Stimulated activated CD8-positive, alpha-beta memory T cell treated with anti-CD3 and anti-CD28 coated beads, Interleukin-7, amount 100 ng/mL, for 4 hours (primary cell): ENCODE measurements around the gene MYBPH.

Experiments used
- DNase-seq, 2 donors: peaks; one replicate each; pipeline ENCODE4 v3.0.0-alpha.2; 2020; ENCODE audit warnings: low read depth in 2 of 2

Gene MYBPH

DNA sequence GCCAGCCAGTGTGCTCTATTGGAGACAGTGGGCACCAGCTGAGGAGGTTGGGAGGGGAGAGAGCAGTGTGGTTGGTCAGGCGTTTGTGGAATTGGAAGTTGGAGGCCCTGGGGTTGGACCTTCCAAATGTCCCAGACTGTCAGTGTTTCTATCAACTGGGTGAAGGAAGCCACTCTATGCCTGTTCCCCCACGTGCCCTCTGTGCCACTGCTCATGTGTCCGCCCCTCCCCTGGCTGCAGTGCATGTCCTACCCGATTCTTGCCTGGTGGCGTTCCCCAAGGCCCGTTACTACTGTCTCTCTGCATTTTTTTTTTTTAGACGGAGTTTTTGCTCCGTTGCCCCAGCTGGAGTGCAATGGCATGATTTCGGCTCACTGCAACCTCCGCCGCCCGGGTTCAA is 27.0 kb downstream of the MYBPH start:
- no peak for DNase-seq

DNA sequence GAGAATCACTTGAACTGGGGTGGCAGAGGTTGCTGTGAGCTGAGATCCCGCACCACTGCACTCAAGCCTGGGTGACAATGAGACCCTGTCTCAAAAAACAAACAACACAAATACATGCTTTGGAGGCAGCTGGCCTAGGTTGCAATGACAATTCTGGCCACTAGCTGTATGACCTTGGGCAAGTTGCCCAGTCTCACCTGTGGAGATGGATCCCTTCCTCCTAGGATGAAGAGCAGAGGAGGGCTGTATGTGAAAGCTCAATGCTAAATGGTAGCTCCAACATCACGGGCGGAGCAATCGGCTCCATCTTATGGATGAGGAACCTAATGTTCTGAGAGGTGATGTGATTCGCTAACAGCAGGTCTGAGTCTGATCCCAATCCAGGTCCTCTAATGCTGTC is 27.5 kb downstream of the MYBPH start:
- no peak for DNase-seq

DNA sequence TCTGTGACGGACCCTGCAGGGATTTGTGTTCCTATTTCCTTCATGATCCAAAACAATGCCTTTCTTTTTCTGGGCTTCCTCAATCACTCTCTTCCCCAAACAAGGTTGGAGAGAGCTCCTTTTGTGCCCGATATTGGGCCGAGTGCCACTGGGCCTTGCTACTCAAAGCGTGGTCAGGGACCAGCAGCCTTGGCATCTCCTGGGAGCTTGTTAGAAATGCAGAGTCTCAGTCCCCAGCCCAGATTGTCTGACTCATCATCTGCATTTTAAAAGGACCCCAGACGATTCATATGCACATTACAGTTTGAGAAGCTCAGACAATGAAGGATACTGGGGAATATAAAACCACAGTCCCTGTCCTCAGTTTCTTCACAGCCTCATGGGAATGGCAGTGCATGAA is 28.2 kb downstream of the MYBPH start:
- DNase-seq: no peak

GRCh38 chr1:203146537-203146936 is 29.1 kb downstream of the MYBPH start:
- DNase-seq: no peak

- DNase-seq: no peak
Measured at GRCh38 chr1:203146042-203146369, 29.6 kb downstream of the MYBPH start.

- no peak for DNase-seq
Measured at GRCh38 chr1:203145321-203146041, 30.1 kb downstream of the MYBPH start.

- no peak for DNase-seq
Measured at GRCh38 chr1:203144661-203145060, 31.0 kb downstream of the MYBPH start.

GRCh38 chr1:203143641-203144040 is 32.0 kb downstream of the MYBPH start:
- DNase-seq: no peak

GRCh38 chr1:203142684-203143408 is 32.8 kb downstream of the MYBPH start:
- DNase-seq: no peak

DNA sequence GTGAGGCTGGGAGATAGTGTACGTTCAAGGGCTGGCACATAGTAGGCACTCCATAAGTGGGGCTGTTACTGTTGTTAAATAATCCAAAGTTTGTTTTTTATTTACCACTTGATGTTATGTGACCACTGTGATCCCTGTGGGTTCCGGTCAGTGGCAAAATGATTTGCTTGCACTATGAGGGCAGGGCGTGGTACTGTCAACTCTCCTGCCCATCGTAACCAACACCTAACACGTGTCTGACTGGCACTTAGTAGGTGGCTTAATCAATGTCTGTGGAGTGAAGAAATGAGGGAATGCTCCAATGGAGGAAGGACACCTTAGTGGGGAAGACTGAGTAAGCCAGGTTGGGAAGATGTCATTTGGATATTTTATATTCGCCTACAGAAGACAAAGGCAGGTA is 33.5 kb downstream of the MYBPH start:
- DNase-seq: no peak

DNA sequence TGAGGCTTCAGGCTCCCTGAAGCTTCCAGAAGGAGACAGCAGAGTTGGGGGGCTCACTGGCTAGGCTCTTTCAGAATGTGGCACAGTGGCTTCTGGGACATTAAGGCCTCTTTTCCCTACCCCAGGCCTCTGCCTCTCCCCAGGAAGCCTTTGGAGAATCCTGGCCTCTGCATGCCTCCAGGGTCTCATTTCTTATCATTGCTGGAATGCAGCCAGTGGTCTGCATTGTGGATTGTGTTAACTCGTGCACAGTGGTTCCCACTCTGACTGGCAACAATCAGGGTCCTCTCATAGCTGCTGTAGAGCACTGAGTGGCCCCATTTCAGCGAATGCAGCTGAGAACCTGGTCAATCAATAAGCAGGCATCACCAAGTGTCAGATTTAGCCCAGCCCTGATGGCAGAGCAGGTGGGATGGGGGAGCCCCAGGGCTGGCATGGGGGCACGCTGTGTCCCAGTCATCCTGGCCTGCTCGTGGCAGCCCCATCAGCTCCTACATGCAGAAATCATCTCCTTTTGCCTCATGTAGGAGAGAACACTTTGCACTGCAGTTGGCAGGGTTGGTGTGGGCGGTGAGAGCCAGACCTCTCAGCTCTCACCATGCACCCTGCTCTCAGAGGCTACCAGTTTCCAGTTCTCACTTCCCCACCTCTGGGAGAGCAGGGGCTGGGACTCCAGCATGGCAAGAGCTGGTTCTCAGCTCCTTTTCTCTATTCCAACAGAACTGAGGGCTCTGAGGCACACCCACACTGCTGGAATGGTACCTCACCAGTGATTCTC is 34.7 kb downstream of the MYBPH start:
- DNase-seq: no peak

- no peak for DNase-seq
Measured at GRCh38 chr1:203139976-203140475, 35.6 kb downstream of the MYBPH start.

DNA sequence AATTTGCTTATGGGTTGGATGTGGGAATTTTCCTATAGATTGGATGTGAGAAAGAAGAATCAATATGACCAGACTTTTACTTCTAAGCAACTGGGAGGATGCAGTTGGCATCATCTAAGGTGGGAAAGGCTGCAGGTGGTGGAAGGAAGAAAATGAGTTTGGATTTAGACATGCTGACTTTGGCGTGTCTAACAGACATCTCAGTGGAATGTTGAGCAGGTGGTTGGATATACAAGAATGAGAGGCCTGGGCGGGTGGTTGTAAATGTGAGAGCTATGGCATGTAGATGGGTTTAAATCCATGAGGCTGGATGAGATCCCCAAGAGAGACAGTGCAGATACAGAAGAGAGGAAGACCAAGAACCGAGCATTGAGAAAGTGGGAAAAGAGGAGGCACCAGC is 37.6 kb downstream of the MYBPH start:
- no peak for DNase-seq

DNA sequence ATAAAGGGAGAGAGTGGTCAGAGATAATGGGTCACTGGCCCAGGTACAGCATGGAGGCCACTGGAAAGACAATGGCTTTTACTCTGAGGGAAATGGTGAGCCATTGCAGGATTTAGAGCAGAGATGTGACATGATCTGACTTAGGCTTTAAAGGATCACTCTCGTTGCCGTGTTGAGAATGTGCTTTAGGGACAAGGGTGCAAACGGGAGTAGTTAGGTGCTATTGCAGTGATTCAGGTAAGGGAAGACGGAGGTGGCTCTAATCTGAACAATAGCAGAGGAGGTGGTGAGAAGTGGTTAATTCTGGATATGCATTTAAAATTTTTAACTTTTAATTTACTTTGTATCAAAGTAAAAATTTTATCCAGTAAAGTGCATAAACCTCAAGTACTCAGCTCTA is 38.3 kb downstream of the MYBPH start:
- DNase-seq: no peak

GRCh38 chr1:203136409-203137042 is 39.1 kb downstream of the MYBPH start:
- no peak for DNase-seq

- no peak for DNase-seq
Measured at GRCh38 chr1:203135636-203136305, 39.9 kb downstream of the MYBPH start.

GRCh38 chr1:203133970-203134725 is 41.5 kb downstream of the MYBPH start:
- DNase-seq: no peak

- DNase-seq: no peak
Measured at GRCh38 chr1:203131548-203132200, 44.0 kb downstream of the MYBPH start.

DNA sequence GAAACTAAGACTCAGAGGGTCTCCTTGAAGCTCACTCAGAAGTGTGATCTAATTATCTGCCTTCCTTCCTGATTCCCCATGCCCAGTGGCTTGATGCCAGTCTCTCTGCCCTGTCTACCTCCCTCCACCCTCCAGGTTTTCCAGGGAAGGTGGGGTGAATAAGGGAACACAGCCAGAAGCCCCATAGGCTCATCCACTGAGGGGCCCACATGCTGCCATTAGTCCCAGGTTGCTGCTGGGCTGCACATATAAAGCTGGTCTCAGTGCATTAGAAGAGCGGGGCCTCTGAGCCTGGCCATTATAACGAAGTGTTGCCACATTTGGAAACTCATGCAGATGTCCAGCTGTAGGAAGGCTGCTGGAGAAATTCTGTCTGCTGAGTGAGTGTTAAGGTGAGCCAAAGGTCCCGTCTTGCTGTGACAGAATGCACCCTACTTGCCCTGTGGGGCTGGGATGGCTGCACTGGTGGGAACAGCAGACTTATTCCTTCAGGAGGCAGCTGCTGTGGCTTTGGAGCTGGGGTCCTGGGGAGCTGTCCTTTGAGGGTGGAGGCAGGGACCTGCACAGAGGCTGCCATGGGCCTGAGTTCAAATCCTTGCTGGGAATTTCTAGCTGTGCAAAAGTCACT is 45.2 kb downstream of the MYBPH start:
- no peak for DNase-seq
